SU-DHL-6 (cell line): ENCODE measurements around the gene PCAT7.

Source experiments
- H2AFZ ChIP-seq: fragments of 200-600 bp; sonication (generic); 2 replicates; pipeline ENCODE4 v1.6.1; 2014; ENCODE audit warnings: low read depth, mild to moderate bottlenecking, moderate library complexity, mixed read lengths, antibody characterized with exemption, low read length; ENCODE audit not compliant: severe bottlenecking
- H3F3A ChIP-seq: fragments of 200-600 bp; shearing (Covaris generic); 2 replicates; pipeline ENCODE4 v1.6.0; 2016; ENCODE audit warnings: antibody characterized with exemption, mild to moderate bottlenecking; ENCODE audit not compliant: insufficient read depth
- H3K27ac ChIP-seq: fragments of 200-600 bp; sonication (generic); 2 replicates; pipeline ENCODE4 v1.5.1; 2016; ENCODE audit warnings: low read depth, mild to moderate bottlenecking, low read length, moderate library complexity, mixed read lengths
- H3K27me3 ChIP-seq: fragments of 200-600 bp; sonication (generic), shearing (Covaris generic); 2 replicates; pipeline ENCODE4 v1.6.0; 2014; ENCODE audit warnings: mild to moderate bottlenecking, low read length
- H3K36me3 ChIP-seq: fragments of 200-600 bp; sonication (generic); 2 replicates; pipeline ENCODE4 v1.6.1; 2014; ENCODE audit warnings: mild to moderate bottlenecking, low read length, mixed read lengths
- H3K4me2 ChIP-seq: fragments of 300-600, 200-600 bp; shearing (Covaris generic), sonication (generic); 2 replicates; pipeline ENCODE4 v1.6.0; 2014; ENCODE audit warnings: low read length, low read depth, mild to moderate bottlenecking; ENCODE audit not compliant: poor library complexity, severe bottlenecking
- H3K4me3 ChIP-seq: fragments of 200-600 bp; sonication (generic); 2 replicates; pipeline ENCODE4 v1.5.1; 2014; ENCODE audit warnings: antibody characterized with exemption, low read length, mild to moderate bottlenecking, mixed read lengths; ENCODE audit not compliant: insufficient read depth, poor library complexity, severe bottlenecking
- H3K79me2 ChIP-seq: fragments of 200-600 bp; sonication (generic); 2 replicates; pipeline ENCODE4 v1.6.1; 2014; ENCODE audit warnings: mild to moderate bottlenecking, low read length, moderate library complexity; ENCODE audit not compliant: insufficient read depth
- H3K9ac ChIP-seq: fragments of 200-600 bp; sonication (generic); 2 replicates; pipeline ENCODE4 v1.7.0; 2014; ENCODE audit warnings: mild to moderate bottlenecking, low read length
- H3K9me2 ChIP-seq: fragments of 200-600 bp; sonication (generic); replicated peaks from 2 replicates; pipeline ENCODE4 v1.6.1; 2014; ENCODE audit warnings: low read length; ENCODE audit not compliant: insufficient read depth
- H3K9me3 ChIP-seq: fragments of 200-600 bp; sonication (generic); 2 replicates; pipeline ENCODE4 v1.6.1; 2014; ENCODE audit warnings: low read length, mixed read lengths; ENCODE audit not compliant: insufficient read depth
- H4K20me1 ChIP-seq: fragments of 200-600 bp; sonication (generic); 2 replicates; pipeline ENCODE4 v1.6.1; 2014; ENCODE audit warnings: low read depth, mild to moderate bottlenecking, antibody characterized with exemption, low read length, moderate library complexity, mixed read lengths
- EZH2phosphoT487 ChIP-seq: fragments of 200-600 bp; sonication (generic), shearing (Covaris generic); conservative IDR thresholded peaks from 2 replicates; pipeline ENCODE4 v1.6.1; 2018; ENCODE audit warnings: mild to moderate bottlenecking, antibody characterized with exemption, low read length, moderate library complexity, mixed read lengths
- TF ChIP-seq, protein P1 (sequence below): fragments of 200-600 bp; sonication (generic); IDR thresholded peaks from one replicate; pipeline ENCODE4 v1.5.1; 2017; ENCODE audit warnings: antibody characterized with exemption, mild to moderate bottlenecking, low read length, moderate library complexity; ENCODE audit not compliant: insufficient read depth, poor library complexity, severe bottlenecking

PCAT7 gene

DNA sequence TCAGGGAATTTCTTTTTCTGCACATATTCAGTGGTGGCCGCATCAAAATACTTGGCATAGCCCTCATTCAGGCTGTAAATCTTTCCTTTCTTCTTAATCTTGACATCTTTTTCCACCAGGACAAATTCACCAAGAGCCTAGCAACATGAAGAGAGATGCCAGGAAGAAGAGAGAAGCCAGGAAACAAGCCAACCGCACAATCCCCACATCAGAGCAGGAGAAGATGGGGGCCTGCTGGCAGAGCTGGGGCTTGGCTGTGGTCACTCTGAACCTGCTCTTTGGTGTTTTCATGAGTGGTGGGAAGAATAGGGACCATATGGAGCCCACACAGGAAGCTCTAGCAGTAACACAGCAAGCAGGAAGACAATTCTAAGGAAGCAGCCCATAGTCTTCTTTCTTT, 12.4 kb downstream of the PCAT7 start:
- no peaks in the 10 kb centered on the region for H3K9me2 ChIP-seq
- no peak overlapping the region for H3K4me3 ChIP-seq
- H4K20me1 ChIP-seq: no peaks in the 10 kb centered on the region
- no peak overlapping the region for H2AFZ ChIP-seq
- H3F3A ChIP-seq: no peaks in the 10 kb centered on the region
- no peak overlapping the region for H3K9ac ChIP-seq
- TF ChIP-seq EZH2phosphoT487: no peak
- TF ChIP-seq, protein P1, sequence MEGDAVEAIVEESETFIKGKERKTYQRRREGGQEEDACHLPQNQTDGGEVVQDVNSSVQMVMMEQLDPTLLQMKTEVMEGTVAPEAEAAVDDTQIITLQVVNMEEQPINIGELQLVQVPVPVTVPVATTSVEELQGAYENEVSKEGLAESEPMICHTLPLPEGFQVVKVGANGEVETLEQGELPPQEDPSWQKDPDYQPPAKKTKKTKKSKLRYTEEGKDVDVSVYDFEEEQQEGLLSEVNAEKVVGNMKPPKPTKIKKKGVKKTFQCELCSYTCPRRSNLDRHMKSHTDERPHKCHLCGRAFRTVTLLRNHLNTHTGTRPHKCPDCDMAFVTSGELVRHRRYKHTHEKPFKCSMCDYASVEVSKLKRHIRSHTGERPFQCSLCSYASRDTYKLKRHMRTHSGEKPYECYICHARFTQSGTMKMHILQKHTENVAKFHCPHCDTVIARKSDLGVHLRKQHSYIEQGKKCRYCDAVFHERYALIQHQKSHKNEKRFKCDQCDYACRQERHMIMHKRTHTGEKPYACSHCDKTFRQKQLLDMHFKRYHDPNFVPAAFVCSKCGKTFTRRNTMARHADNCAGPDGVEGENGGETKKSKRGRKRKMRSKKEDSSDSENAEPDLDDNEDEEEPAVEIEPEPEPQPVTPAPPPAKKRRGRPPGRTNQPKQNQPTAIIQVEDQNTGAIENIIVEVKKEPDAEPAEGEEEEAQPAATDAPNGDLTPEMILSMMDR: no peak
- no peaks in the 10 kb centered on the region for H3K36me3 ChIP-seq
- no peak overlapping the region for H3K27ac ChIP-seq
- no peaks in the 10 kb centered on the region for H3K9me3 ChIP-seq
- no peaks in the 10 kb centered on the region for H3K79me2 ChIP-seq
- H3K4me2 ChIP-seq: no peak overlapping the region
- no peaks in the 10 kb centered on the region for H3K27me3 ChIP-seq

DNA sequence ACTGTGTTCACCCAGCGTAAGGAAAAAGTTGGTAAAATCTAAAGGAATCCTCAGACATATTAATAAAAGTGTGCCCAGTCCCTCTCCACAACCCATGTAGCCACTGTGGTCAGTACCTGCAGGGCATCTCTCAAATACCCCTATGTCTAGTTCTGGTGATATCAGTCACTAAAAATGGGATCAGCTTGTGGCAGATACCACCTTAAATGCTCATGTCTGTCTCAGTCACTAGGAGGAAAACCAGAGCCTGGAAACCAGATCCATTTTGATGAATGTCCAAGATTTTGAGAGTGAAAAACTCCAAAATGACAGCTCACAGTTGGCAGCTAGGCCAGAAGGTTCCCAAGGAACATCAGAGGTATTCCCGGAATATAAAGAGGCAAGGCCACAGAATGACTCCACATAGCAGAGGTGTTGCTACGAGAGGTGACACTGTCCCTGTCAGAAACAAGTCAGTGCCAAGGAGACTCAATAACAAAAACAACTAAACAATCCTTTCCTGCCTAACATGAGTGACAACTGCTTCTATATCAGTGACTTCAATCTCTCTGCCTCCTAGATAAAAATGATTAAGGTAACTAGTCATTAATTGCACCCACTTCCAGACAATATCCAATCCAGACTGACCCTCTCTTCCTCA, 13.5 kb downstream of the PCAT7 start:
- H3K4me2 ChIP-seq: no peak overlapping the region
- H3K27me3 ChIP-seq: no peaks in the 10 kb centered on the region
- no peaks in the 10 kb centered on the region for H4K20me1 ChIP-seq
- H3K9me3 ChIP-seq: no peaks in the 10 kb centered on the region
- H3K4me3 ChIP-seq: no peak overlapping the region
- H3K36me3 ChIP-seq: no peaks in the 10 kb centered on the region
- no peaks in the 10 kb centered on the region for H3F3A ChIP-seq
- H3K79me2 ChIP-seq: no peaks in the 10 kb centered on the region
- no peaks in the 10 kb centered on the region for H3K9me2 ChIP-seq
- TF ChIP-seq, protein P1: no peak
- TF ChIP-seq EZH2phosphoT487: no peak
- H3K9ac ChIP-seq: no peak overlapping the region
- H3K27ac ChIP-seq: no peak overlapping the region
- H2AFZ ChIP-seq: no peak overlapping the region

DNA sequence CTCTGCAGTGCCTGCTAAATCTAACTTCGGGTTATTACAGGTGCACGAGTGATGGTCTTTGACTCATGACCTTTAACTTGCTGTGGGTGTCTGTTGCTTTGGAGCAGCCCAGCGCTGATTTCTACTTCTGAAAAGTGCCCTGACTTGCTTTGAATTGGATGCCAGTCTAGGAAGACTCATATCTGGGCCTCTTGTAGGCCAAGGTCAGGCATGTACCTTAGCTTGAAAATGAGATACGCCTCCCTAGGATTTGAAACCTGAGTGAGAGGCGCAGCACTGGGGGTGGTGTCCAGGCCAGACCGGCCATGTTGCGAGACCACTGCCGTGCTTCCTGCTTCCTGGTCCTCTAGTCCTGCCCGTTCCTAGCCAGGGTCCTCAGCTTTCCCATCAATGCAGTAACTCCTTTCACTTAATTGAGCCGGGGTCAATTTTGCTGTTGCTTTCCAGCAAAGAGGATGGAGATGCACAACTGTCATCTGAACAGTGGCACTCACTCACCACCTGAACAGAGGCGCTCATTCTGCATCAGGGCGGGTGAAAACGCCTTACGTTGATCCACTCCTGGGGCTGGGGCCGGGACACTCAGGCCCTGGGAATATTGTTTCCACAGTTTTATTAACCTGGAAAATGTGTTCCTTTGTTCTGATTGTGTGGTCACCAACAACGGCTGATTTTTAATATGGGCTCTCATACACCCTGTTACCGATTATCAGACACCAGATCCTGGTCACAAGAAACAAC, 14.3 kb downstream of the PCAT7 start:
- H3K79me2 ChIP-seq: no peaks in the 10 kb centered on the region
- no peak overlapping the region for H3K27ac ChIP-seq
- H3K9me2 ChIP-seq: no peaks in the 10 kb centered on the region
- H2AFZ ChIP-seq: no peak overlapping the region
- no peak overlapping the region for H3K4me3 ChIP-seq
- no peak for TF ChIP-seq EZH2phosphoT487
- TF ChIP-seq, protein P1: no peak
- no peak overlapping the region for H3K9ac ChIP-seq
- H3K27me3 ChIP-seq: no peaks in the 10 kb centered on the region
- H4K20me1 ChIP-seq: no peaks in the 10 kb centered on the region
- H3K36me3 ChIP-seq: no peaks in the 10 kb centered on the region
- H3F3A ChIP-seq: no peaks in the 10 kb centered on the region
- no peak overlapping the region for H3K4me2 ChIP-seq
- no peaks in the 10 kb centered on the region for H3K9me3 ChIP-seq
